ENCODE measurements around the gene TRIM26. TPM values are rescaled to one million over a fixed set of nuclear protein-coding genes. Genes with fewer than 3 reads are reported as not detected.

TRIM26 gene
- total RNA-seq, 1 experiment from 2014 or later = 73.6 TPM

DNA sequence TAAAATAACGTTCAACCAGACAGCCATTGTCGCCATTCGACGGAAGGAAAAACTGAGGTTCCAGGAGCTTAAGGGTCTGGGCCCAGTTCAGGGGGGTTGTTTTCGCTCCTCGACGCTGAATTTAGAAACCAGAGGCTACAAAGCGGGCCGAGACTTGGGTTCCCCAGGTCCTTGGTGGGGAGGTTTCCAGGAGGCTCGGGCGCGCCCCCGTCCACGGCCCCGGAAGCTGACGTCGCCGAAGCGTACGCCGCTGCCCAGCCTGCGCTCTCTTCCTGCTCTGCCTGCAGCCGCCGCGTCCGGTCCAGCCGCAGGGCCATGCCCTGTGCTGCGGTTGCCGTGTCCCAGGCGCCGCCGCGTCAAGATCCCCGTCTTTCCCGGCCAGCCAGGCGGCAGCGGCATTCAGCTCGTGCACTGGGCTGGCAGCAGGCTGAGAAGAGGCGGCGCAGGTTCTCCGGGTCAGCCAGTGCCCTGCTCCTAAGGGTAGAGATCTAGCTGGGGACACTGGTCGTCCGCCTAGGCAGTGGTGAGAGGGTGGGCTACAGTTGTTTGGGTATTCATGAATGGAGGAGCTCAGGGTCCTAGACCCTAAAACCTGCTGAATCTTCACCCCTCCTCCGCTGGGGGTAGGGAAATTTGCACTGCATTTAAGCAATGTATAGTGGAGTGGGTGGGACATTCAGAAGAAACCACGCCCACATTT, 901 bp upstream of the TRIM26 start:
- peak; percentile 79 for DNase-seq (ENCODE audit: low read depth)
- in situ Hi-C loops (cut with HindIII; ENCODE audit: low pct_unique_long_range_greater_than_20kb, low sequenced_read_pairs) = no loop called here

DNA sequence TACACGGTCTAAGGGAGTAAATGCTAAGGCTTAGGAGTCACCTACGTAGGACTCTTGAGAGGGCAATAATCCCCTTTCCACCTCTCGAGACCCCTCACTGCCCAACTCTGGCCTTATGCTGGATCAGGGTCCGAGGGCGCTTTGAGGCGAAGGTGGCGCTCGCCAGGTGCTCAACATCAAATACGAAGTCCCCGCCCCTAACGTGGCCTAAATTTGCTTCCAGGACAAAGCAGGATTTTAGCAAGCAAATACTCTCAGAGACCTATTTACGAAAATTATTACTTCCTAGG, 406 bp upstream of the TRIM26 start:
- no peak for DNase-seq (ENCODE audit: low read depth)
- in situ Hi-C loops (cut with HindIII; ENCODE audit: low pct_unique_long_range_greater_than_20kb, low sequenced_read_pairs) = no loop called here

DNA sequence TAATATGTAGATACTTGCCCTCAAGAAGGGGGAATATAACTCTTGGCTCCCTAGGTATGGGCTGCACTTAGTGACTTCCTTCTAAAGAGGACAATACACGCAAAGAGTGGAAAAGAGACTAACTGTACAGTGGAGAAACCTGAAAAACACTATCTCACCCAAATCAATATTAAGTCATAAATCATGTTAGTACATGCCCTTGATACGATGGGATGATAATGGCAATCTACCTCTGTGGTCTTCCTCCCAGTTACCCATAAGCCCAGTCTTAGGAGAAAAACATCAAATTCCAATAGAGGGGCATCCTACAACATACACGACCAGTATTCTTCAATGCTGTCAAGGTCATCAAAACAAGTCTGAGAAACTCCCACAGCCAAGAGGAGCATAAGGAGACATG, 1.3 kb downstream of the TRIM26 start:
- in situ Hi-C loops (cut with HindIII; ENCODE audit: low pct_unique_long_range_greater_than_20kb, low sequenced_read_pairs) = no loop called here
- DNase-seq (ENCODE audit: low read depth) = no peak

DNA sequence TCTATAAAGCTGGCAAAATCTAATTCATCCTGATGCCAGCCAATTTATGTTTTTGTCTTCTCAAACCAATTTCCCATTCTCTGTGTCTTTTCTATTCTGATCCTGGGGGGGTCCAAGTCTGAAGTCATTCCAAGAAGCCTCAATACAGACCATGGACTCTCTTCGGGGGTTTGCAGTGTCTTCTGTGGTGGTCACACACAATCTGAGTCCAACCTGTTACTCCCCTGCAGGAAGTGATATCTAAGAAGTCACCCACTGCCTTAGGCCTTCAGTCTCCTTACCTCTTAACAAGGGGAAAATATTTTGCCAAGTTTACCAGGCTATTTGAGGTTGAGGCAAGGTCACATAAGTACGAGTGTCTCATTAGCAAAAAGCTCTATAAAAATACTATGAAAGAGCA, 1.9 kb downstream of the TRIM26 start:
- no peak for DNase-seq (ENCODE audit: low read depth)
- in situ Hi-C loops (cut with HindIII; ENCODE audit: low pct_unique_long_range_greater_than_20kb, low sequenced_read_pairs) = no loop called here

DNA sequence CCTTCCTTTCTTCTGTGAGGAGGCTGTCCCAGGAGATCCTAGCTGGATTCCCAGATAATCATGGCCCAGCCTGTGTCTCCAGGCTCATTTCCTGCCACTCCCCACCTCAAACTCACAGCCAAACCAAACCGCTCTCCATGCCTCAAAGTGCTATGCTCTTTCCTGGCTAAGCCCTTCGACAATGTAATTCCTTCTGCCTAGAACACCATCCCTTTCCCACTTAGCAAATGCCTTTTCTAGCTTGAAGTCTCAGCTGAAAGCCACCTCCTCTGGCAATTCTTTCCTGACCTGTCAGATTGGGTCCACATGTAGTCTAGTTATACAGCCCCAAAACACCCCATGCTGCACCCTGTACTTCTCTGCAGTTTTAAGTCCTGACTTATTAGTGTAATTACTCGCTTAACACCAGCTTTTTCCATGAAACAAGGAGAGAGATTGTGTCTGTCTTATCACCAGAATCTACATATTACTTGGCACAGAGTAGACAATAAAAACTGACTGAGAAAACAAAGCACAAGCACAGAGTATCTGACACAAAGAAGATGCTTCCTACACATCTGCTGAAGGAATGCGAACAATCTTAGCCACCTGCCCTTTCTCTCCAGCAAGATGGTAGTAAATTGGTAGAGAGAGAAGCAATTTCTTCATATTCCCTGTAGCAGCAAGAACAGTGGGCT, 5.4 kb downstream of the TRIM26 start:
- in situ Hi-C loops (cut with HindIII; ENCODE audit: low pct_unique_long_range_greater_than_20kb, low sequenced_read_pairs) = no loop called here
- no peak for DNase-seq (ENCODE audit: low read depth)

DNA sequence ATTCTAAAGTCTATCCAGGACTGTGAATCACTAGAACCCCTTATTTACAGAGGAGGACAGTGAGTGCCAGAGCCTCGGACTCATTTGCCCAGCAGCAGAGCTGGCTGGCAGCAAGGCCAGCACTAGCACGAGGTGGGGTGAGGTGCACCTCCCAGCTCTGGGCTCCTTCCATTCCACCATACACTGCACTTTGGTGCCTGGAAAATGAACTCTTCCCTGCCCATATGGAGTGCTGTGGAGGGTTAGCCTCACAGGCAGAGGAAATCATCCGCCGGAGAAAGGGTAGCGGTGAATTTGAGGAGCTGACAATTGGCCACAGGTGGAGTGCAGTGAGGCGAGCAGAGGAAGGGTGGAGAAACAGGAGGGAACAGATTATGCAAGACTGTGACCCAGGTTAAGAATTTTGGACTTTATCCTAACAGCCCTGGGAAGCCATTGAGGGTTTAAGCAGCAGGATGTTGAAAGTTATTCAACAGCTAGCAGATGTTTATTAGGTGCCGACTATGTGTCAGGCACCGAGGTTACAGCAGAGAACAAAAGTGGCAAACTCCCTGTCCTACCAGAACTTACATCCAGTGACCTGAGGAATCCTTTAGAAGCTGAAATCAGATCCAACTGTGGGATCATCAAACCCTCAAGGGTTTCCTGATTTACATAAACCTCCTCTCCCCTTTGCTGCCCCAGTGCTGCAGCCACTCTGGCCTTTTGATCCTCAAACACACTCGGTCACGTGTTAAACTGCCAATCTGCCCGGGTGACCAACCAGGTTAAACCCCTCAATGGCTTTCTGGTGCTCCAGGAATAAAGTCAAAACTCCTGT, 6.2 kb downstream of the TRIM26 start:
- in situ Hi-C loops (cut with HindIII; ENCODE audit: low pct_unique_long_range_greater_than_20kb, low sequenced_read_pairs) = no loop called here
- DNase-seq (ENCODE audit: low read depth) = peak; percentile 44

DNA sequence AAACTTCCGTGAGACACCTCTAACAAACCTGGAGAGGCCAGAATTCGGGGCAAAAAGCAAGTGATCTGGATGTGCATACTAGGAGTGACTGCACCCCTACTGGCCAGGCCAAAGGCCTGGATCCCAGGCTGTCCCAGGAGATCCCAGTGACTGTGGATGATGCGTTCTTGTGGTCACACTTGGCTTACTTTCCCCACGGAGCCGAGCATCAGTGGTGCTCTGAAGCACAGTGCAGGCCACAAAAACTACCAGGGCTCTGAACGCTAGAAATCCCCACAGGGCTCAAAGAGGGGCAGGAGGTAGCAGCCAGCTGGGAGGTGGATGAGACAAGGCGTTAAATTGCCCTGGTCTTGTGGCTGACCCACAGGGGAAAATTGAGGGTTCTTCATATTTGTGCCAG, 7.1 kb downstream of the TRIM26 start:
- in situ Hi-C loops (cut with HindIII; ENCODE audit: low pct_unique_long_range_greater_than_20kb, low sequenced_read_pairs) = no loop called here
- DNase-seq (ENCODE audit: low read depth) = no peak

DNA sequence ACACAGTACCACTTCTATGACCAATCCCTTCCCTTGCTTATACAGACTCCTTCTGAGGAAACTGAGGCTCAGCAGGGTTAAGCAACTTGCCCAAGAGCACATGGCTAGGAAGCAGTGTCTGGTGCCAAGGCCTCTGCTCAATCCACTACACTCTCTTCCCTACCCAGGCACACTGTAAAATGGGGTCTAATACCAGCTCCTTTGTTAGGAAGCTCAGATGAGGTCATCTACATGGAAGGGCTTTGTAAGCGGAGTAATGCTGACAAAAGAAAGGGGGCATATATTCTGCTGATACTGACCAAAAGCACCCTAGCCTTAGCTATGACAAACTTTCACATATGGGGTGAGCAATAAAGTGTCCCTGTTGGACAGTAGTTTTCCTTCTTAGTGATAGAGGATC, 9.1 kb downstream of the TRIM26 start:
- in situ Hi-C loops (cut with HindIII; ENCODE audit: low pct_unique_long_range_greater_than_20kb, low sequenced_read_pairs) = no loop called here
- DNase-seq (ENCODE audit: low read depth) = no peak

DNA sequence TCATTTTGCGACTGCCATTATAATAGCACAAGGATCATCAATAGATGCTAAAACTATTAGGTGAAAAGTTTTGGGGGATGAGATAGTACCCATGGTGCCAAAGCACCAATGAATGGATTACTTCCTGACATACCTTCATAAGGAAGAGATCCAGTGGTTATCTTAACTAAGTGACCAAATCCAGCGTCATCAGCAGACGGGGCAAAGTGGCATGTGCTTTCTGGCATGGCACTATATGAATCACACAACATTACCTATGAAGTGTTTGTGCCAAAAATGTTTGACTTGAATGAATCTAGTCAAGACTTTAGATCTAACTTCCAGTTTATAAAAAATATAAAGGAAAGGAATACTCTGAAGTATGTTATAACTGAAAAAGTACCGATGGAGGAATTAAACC, 10.8 kb downstream of the TRIM26 start:
- in situ Hi-C loops (cut with HindIII; ENCODE audit: low pct_unique_long_range_greater_than_20kb, low sequenced_read_pairs) = no loop called here
- DNase-seq (ENCODE audit: low read depth) = no peak

DNA sequence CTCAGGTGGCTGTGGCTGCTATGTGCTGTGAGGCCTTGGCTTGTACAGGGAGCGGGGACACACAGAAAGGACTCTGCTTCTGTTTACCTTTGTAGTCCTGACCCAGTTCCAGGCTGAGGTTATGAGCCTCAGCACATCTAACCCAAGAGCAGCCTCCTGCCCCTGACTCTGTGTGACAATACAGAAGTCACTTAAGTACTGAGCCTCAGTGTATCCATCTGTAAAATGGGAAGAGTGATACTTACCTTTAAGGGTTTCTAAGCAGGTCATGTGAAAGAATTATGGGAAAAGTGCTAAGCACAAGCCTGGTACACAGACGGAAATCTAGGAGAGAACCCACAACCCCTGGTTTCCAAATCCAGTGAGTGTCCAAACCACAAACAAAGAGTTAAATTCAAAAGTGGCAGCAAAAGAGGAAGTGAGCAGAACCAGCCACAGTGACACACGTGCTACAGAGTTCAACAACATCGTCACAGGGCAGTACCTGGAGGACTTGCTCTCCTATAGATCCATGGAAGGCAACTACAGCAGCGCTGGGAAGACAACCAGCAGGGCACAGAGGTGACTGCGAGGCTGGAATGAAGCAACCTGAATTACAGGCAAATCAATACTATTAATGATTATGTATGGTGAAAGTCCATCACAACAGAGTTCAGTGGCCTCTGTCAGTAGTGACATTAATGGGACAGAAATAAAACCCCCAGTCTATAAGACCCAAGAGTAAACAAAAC, 12.5 kb downstream of the TRIM26 start:
- in situ Hi-C loops (cut with HindIII; ENCODE audit: low pct_unique_long_range_greater_than_20kb, low sequenced_read_pairs) = no loop called here
- no peak for DNase-seq (ENCODE audit: low read depth)

DNA sequence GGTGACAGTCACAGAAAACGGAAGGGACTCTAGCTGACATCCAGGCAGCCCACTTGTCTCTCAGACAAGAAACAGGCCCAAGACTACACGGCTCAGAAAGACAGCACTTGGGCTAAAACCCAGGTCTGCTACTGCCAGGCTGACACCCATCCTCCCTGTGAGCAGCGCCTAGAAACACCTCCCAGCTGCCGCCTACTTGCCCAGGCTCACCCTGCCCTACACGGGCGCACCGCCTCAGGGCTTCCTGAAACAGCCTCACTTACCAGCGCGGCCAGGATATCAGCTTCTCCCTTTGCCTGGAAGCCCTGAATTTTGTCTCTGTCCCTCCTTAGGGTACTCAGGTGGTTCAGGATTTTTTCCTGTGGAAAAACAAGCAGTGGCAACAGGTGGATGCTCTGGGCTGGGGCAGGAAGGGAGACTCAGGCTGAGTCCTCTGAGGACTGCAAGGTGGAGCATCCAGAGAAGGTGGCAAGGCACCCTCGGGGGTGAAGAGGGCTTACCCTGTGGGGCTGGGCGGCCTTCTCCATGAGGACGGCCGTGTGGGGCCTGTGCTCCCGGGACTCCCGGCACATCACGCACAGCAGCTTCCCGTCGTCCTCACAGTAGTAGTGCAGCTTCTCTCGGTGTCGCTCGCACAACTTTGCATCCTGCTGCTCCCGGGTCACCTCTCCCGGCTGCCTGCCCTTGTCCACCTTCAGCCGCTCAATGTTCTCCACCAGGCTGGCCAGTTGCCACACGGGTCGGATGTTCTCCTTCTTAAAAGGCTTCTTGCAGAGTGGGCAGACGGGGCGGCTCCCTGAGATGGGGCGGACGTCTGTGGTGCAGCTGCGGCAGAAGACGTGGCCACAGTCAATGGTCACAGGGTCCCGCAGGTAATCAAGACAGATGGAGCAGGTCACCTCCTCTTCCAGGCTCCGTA, 14.8 kb downstream of the TRIM26 start:
- in situ Hi-C loops (cut with HindIII; ENCODE audit: low pct_unique_long_range_greater_than_20kb, low sequenced_read_pairs) = no loop called here
- DNase-seq (ENCODE audit: low read depth) = no peak

DNA sequence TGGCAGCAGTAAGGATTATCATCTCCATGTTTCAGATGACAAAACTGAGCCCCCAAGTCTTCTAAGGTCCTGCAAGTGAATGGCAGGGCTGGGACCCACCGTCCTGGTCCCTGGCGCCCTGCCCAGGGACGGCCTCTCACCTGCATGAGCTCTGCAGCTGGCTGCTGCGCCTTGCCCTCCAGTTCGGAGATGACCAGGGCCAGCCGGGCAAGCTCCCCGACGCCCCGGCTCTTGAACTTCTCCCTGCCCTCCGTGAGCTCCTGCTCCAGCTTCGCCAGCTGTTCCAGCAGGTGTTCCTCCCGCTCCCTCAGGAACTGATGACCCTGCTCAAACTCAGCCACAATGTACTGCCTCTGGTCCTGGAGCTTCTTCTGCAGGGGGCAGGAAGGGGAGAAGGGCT, 16.8 kb downstream of the TRIM26 start:
- in situ Hi-C loops (cut with HindIII; ENCODE audit: low pct_unique_long_range_greater_than_20kb, low sequenced_read_pairs) = no loop called here
- DNase-seq (ENCODE audit: low read depth) = no peak

DNA sequence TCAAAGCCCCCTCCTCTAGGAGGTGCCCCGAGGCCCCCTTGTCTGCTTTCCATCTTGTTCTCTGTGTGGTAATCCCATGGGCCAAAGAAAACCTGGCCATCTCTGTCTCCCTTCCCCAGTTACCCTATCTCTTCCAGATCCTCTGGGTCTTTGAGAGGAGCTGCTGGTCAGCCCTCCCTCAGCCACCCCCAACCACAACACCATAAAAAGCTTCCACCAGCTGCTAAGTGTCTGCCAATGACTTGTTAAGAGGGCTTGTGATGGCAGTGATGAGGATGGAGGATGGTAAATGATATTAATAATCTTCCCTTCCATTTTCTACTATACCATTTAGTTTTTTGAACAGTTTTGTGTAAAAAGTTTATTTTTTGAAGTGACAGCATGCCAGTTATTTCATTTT, 17.3 kb downstream of the TRIM26 start:
- DNase-seq (ENCODE audit: low read depth) = no peak
- in situ Hi-C loops (cut with HindIII; ENCODE audit: low pct_unique_long_range_greater_than_20kb, low sequenced_read_pairs) = no loop called here

DNA sequence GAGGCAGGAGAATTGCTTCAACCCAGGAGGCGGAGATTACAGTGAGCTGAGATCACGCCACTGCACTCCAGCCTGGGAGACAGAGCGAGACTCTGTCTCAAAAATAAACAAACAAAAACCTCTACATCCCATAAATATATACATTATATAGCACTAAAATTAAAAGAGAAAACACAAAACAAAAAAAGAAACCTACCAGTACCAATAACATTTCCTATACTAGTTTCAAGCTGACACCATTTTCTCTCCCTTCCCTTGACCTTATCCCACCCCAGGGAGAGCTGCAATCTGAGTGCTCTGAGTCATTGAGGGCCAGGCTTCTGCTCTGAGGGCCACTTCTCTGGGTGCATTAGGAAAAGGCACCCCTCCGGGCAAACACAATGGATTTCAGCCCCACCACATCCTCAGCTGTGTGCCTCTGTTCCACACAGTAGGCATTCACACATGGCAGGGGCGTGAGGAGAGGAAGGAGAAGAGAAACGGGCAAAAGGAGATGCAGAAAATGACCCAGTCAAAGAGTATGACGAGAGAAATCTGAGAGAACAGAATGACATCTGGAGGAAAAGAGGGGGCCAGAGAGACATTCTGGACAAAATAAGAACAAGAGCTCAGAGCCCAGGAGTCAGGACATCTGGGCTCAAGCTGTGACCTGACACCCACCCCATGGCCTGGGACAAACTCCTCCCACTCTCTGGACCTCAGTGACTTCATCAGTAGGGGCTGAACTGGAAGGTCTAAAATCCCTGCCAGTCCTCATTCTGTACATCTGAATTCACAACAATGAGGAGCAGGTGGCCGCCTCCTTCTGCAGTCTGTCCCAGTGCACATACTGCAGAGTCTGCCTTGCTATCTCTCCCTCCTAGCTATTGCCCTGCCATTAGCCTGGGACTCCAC, 18.2 kb downstream of the TRIM26 start:
- in situ Hi-C loops (cut with HindIII; ENCODE audit: low pct_unique_long_range_greater_than_20kb, low sequenced_read_pairs) = no loop called here
- DNase-seq (ENCODE audit: low read depth) = no peak

DNA sequence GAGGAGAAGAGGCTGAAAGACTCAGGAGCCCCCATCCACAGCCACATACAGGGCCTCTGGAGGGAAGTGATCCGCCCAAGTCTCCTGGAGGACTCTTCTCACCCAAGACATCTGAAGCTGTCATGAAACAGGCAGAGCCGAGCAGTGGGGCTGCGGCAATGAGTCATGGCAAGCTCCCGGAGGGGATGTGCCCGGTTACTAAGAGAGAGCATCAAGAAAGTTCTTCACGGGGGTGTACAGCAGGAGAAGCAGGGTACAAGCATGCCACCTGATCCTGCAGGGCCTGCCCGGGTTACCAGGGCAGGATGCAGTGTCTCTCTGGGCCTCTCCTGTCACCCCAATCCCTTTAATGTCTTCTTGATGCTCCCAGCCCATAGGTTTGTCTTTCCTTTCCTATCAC, 21.1 kb downstream of the TRIM26 start:
- in situ Hi-C loops (cut with HindIII; ENCODE audit: low pct_unique_long_range_greater_than_20kb, low sequenced_read_pairs) = no loop called here
- no peak for DNase-seq (ENCODE audit: low read depth)

DNA sequence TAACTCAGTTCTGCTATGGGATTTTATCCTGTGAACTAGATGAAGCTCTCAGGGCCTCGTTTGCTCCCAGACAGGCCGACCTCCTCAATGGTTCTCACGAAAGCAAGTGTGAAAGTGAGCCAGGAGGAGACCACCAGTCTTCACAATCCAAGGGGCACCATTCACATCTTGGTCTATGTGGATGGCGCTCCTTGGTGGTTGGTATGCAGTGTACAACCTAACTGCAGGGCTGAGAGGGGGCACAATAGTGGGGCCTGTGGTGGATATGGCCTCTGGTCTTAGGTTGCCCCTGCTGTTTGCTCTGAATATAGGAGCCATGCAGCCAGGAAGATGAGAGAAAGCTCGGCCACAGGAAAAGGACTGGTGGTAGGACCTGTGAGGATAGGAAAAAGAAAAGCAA, 24.7 kb downstream of the TRIM26 start:
- no peak for DNase-seq (ENCODE audit: low read depth)
- in situ Hi-C loops (cut with HindIII; ENCODE audit: low pct_unique_long_range_greater_than_20kb, low sequenced_read_pairs) = no loop called here

DNA sequence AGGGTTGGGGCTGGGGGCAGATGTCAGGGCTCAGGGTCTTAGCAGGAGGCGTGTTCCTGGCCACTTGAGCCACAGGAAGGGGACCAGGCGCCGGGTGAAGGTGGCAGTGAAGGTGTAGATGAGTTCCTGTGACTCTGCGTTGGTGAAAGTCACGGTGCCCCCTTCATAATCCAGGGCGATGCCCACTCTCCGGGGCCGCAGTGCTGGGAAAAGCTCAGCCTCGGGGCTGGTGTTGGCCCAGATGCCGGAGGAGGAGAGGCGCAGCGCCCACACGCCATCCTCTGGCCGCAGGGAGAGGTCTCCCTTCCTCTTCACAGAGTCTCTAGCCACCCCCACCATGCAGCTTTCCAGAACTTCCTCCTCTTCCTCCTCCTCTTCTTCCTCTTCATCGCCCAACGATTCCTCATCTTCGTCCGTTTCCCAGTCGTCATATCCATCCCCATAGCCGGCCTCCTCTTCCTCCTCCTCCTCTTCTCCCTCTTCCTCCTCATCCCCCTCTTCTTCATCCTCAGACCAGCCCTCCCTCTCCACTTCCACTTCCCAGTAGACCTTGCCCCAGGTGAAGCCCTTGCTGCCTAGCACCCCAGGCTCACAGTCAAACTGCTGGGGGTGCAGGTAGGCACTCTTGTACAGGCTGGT, 27.2 kb downstream of the TRIM26 start:
- no peak for DNase-seq (ENCODE audit: low read depth)
- in situ Hi-C loops (cut with HindIII; ENCODE audit: low pct_unique_long_range_greater_than_20kb, low sequenced_read_pairs) = no loop called here
